ENCODE data around the gene BAZ2B. TPM values are rescaled to one million over a fixed set of nuclear protein-coding genes. Genes with fewer than 3 reads are reported as not detected.

Gene BAZ2B
- total and polyA plus RNA-seq, 2 of the 13 experiments (the other 11 are each of a cell fraction or from before 2014, with no cell fraction given): 14.0 to 15.1 TPM

GRCh38 chr2:159615367-159616285, 722 bp downstream of the BAZ2B start (continued):
- TF ChIP-seq, protein P1, sequence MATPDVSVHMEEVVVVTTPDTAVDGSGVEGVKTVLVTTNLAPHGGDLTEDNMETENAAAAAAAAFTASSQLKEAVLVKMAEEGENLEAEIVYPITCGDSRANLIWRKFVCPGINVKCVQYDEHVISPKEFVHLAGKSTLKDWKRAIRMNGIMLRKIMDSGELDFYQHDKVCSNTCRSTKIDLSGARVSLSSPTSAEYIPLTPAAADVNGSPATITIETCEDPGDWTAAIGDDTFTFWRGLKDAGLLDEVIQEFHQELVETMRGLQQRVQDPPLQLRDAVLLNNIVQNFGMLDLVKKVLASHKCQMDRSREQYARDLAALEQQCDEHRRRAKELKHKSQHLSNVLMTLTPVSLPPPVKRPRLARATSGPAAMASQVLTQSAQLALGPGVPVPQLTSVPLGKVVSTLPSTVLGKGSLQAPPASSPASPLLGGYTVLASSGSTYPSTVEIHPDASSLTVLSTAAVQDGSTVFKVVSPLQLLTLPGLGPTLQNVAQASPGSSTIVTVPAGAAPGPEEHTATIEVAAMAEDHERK (CRISPR knock-in tag; IDR thresholded peaks at IDR 0.05; ENCODE audit: low read depth): no peak
- TF ChIP-seq MEIS1 (CRISPR knock-in tag; IDR thresholded peaks at IDR 0.05; ENCODE audit: borderline replicate concordance): peak; percentile 51; the same call in 1 of the 2 replicates
- peak; percentile 52; the same call in 1 of the 2 replicates for TF ChIP-seq TBX2 (CRISPR knock-in tag; IDR thresholded peaks at IDR 0.05; ENCODE audit: borderline replicate concordance)
- no peak for TF ChIP-seq RELA (CRISPR knock-in tag; IDR thresholded peaks at IDR 0.05)
- TF ChIP-seq ZNF124 (CRISPR knock-in tag; IDR thresholded peaks at IDR 0.05): no peak; the same call in 1 of the 2 replicates
- TF ChIP-seq, protein P2, sequence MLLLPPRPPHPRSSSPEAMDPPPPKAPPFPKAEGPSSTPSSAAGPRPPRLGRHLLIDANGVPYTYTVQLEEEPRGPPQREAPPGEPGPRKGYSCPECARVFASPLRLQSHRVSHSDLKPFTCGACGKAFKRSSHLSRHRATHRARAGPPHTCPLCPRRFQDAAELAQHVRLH (CRISPR knock-in tag; IDR thresholded peaks at IDR 0.05; ENCODE audit: borderline replicate concordance, low read depth): peak; percentile 57; the same call in 1 of the 2 replicates
- TF ChIP-seq, protein P3, sequence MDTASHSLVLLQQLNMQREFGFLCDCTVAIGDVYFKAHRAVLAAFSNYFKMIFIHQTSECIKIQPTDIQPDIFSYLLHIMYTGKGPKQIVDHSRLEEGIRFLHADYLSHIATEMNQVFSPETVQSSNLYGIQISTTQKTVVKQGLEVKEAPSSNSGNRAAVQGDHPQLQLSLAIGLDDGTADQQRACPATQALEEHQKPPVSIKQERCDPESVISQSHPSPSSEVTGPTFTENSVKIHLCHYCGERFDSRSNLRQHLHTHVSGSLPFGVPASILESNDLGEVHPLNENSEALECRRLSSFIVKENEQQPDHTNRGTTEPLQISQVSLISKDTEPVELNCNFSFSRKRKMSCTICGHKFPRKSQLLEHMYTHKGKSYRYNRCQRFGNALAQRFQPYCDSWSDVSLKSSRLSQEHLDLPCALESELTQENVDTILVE (CRISPR knock-in tag; IDR thresholded peaks at IDR 0.05): peak; percentile 46; the same call in 1 of the 2 replicates
- peak; percentile 76 for TF ChIP-seq KLF11 (CRISPR knock-in tag; IDR thresholded peaks at IDR 0.05)
- no peak for TF ChIP-seq SALL2 (CRISPR knock-in tag; IDR thresholded peaks at IDR 0.05)
- peak; percentile 75 for TF ChIP-seq ZNF430 (CRISPR knock-in tag; IDR thresholded peaks at IDR 0.05)
- TF ChIP-seq KDM3A (CRISPR knock-in tag; IDR thresholded peaks at IDR 0.05; ENCODE audit: low read depth): peak; percentile 61
- no peak for TF ChIP-seq TEAD2 (CRISPR knock-in tag; IDR thresholded peaks at IDR 0.05)
- 0 out of 2 replicates have a peak, but pooled peaks have one; percentile 39 for TF ChIP-seq HMG20B (CRISPR knock-in tag; conservative IDR thresholded peaks at IDR 0.05)
- TF ChIP-seq THAP11 (CRISPR knock-in tag; IDR thresholded peaks at IDR 0.05): peak; percentile 73
- peak; percentile 82 for TF ChIP-seq ZNF782 (CRISPR knock-in tag; IDR thresholded peaks at IDR 0.05; ENCODE audit: borderline replicate concordance)
- peak; percentile 90 for TF ChIP-seq ZNF605 (CRISPR knock-in tag; IDR thresholded peaks at IDR 0.05)
- TF ChIP-seq ZNF354B (CRISPR knock-in tag; IDR thresholded peaks at IDR 0.05): 0 out of 2 replicates have a peak, but pooled peaks have one; percentile 64
- 0 out of 2 replicates have a peak, but pooled peaks have one; percentile 51 for TF ChIP-seq ZSCAN29 (CRISPR knock-in tag; conservative IDR thresholded peaks at IDR 0.05)
- TF ChIP-seq ZNF383 (CRISPR knock-in tag; IDR thresholded peaks at IDR 0.05; ENCODE audit: borderline replicate concordance): no peak
- TF ChIP-seq MYNN (CRISPR knock-in tag; IDR thresholded peaks at IDR 0.05; ENCODE audit: low read depth): no peak
- TF ChIP-seq ZMYM2 (CRISPR knock-in tag; IDR thresholded peaks at IDR 0.05): peak; percentile 37; the same call in 1 of the 2 replicates
- no peak; the same call in 1 of the 2 replicates for TF ChIP-seq PHF21A (CRISPR knock-in tag; IDR thresholded peaks at IDR 0.05)
- TF ChIP-seq ZNF205 (CRISPR knock-in tag; IDR thresholded peaks at IDR 0.05): 0 out of 2 replicates have a peak, but pooled peaks have one; percentile 57
- TF ChIP-seq, protein P4, sequence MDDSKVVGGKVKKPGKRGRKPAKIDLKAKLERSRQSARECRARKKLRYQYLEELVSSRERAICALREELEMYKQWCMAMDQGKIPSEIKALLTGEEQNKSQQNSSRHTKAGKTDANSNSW (CRISPR knock-in tag; IDR thresholded peaks at IDR 0.05; ENCODE audit: borderline replicate concordance): no peak
- TF ChIP-seq ZNF543 (CRISPR knock-in tag; IDR thresholded peaks at IDR 0.05): peak; percentile 69; the same call in 1 of the 2 replicates
- TF ChIP-seq EEA1 (CRISPR knock-in tag; IDR thresholded peaks at IDR 0.05; ENCODE audit: borderline replicate concordance): no peak
- peak; percentile 79 for TF ChIP-seq RXRA (CRISPR knock-in tag; IDR thresholded peaks at IDR 0.05)
- 0 out of 2 replicates have a peak, but pooled peaks have one; percentile 20 for TF ChIP-seq ZNF484 (CRISPR knock-in tag; IDR thresholded peaks at IDR 0.05; ENCODE audit: borderline replicate concordance, low read depth)
